ENCODE results near the gene VSIG8.

VSIG8 gene

GRCh38 chr1:159827549-159827948 lies 34.9 kb downstream of the VSIG8 start:
- H3K9ac ChIP-seq (ENCODE audit: low read length): no peak overlapping the region
- no peak overlapping the region for H3K4me3 ChIP-seq (ENCODE audit: low read length)
- no peaks in the 10 kb centered on the region for H3K36me3 ChIP-seq (ENCODE audit: control insufficient read depth, insufficient read depth, low read length, severe bottlenecking)
- peaks cover 15% of the 10 kb centered on the region for H3K4me1 ChIP-seq (ENCODE audit: control insufficient read depth, insufficient read depth, low read length)
- H3K27me3 ChIP-seq (replicated peaks; ENCODE audit: control insufficient read depth, insufficient read depth, low read length): peaks cover 8% of the 10 kb centered on the region
- DNase-seq (ENCODE audit: low read depth): no peak
- no peaks in the 10 kb centered on the region for H3K9me3 ChIP-seq (ENCODE audit: control insufficient read depth, low read length)

- DNase-seq (ENCODE audit: low read depth): no peak
- no peaks in the 10 kb centered on the region for H3K9me3 ChIP-seq (ENCODE audit: control insufficient read depth, low read length)
- no peaks in the 10 kb centered on the region for H3K36me3 ChIP-seq (ENCODE audit: control insufficient read depth, insufficient read depth, low read length, severe bottlenecking)
- H3K27me3 ChIP-seq (replicated peaks; ENCODE audit: control insufficient read depth, insufficient read depth, low read length): peaks cover 13% of the 10 kb centered on the region
- peaks cover 15% of the 10 kb centered on the region for H3K4me1 ChIP-seq (ENCODE audit: control insufficient read depth, insufficient read depth, low read length)
- no peak overlapping the region for H3K4me3 ChIP-seq (ENCODE audit: low read length)
- no peak overlapping the region for H3K9ac ChIP-seq (ENCODE audit: low read length)
These were observed 35.4 kb downstream of the VSIG8 start for GRCh38 chr1:159827102-159827490.

GRCh38 chr1:159826441-159827101 lies 35.9 kb downstream of the VSIG8 start, which contains the start of gene SLAMF8:
SLAMF8 (plus strand) TSS chr1:159826873; CDS start chr1:159826899, 26 bp downstream.
- H3K4me3 ChIP-seq (ENCODE audit: low read length): no peak within 1 kb of the TSS
- H3K9ac ChIP-seq (ENCODE audit: low read length): no peak within 1 kb of the TSS
- H3K36me3 ChIP-seq (ENCODE audit: control insufficient read depth, insufficient read depth, low read length, severe bottlenecking): no peaks in the 10 kb centered on the region
- peaks cover 17% of the 10 kb centered on the region for H3K27me3 ChIP-seq (replicated peaks; ENCODE audit: control insufficient read depth, insufficient read depth, low read length)
- no peaks in the 10 kb centered on the region for H3K9me3 ChIP-seq (ENCODE audit: control insufficient read depth, low read length)
- H3K4me1 ChIP-seq (ENCODE audit: control insufficient read depth, insufficient read depth, low read length): peaks cover 15% of the 10 kb centered on the region
- DNase-seq (ENCODE audit: low read depth): no peak

DNA sequence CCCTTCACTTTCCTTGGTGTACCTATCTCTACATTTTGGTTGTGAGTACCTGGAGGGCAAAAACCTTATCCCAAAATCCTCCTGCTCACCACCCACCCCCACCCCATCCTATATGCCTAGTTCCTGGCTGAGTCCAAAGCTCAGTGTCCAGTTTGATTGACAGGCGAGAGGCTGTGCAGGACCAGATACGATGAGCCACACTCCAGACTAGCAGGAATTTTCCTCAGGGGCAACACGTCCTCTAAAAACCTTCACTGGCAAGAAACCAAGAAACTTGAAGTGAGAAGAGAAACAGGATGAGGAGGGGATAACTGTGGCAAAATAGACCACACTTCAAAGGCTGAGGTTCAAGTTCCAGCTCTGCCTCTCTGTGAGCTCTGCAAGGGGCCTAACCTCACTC lies 36.9 kb downstream of the VSIG8 start:
- Histone ChIP-seq H3K9ac (ENCODE audit: low read length) (no peak overlapping the region), H3K36me3 (ENCODE audit: control insufficient read depth, insufficient read depth, low read length, severe bottlenecking) (no peaks in the 10 kb centered on the region), H3K4me3 (ENCODE audit: low read length) (no peak overlapping the region), H3K27me3 (replicated peaks; ENCODE audit: control insufficient read depth, insufficient read depth, low read length) (peaks cover 24% of the 10 kb centered on the region), H3K4me1 (ENCODE audit: control insufficient read depth, insufficient read depth, low read length) (peaks cover 11% of the 10 kb centered on the region), H3K9me3 (ENCODE audit: control insufficient read depth, low read length) (no peaks in the 10 kb centered on the region)
- DNase-seq (ENCODE audit: low read depth): no peak

- Histone ChIP-seq H3K9ac (ENCODE audit: low read length) (no peak overlapping the region), H3K27me3 (replicated peaks; ENCODE audit: control insufficient read depth, insufficient read depth, low read length) (peaks cover 24% of the 10 kb centered on the region), H3K9me3 (ENCODE audit: control insufficient read depth, low read length) (no peaks in the 10 kb centered on the region), H3K4me1 (ENCODE audit: control insufficient read depth, insufficient read depth, low read length) (no peaks in the 10 kb centered on the region), H3K36me3 (ENCODE audit: control insufficient read depth, insufficient read depth, low read length, severe bottlenecking) (no peaks in the 10 kb centered on the region), H3K4me3 (ENCODE audit: low read length) (no peak overlapping the region)
- no peak for DNase-seq (ENCODE audit: low read depth)
These were observed 39.1 kb downstream of the VSIG8 start for GRCh38 chr1:159823406-159823805.

DNA sequence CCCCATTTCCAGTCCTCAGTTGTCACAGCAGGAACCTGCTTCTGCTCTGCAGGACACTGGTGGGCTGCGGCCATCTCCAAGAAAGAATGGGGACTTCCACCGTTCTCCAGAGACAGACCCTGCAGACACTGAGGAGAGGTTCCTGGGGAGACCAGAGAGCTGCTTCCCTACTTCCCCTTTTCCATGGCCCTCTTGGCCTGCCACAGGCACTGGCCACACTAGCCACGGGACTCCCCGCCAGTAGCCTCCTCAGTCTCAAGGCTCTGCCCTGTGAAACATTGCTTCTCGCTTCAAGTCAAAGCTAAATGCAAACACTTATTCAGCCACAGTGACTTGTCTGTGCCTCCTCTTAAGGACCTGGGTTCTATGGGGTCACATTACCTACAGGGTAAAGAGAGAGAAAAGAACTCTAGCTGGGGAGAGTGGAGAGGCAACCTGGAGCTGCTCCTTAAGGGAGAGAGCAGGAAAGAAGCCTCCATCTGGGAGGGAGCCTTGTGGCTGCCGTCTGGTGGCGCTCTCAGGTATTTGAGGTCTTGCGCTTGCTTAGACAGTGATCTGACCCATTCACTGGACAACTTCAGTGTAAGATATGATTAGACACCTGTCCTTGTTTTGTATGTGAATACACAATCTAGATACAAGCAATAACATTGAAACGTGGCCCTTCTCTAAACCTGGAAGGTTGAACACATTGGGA lies 41.1 kb downstream of the VSIG8 start:
- Histone ChIP-seq H3K9me3 (ENCODE audit: control insufficient read depth, low read length) (no peaks in the 10 kb centered on the region), H3K9ac (ENCODE audit: low read length) (no peak overlapping the region), H3K27me3 (replicated peaks; ENCODE audit: control insufficient read depth, insufficient read depth, low read length) (peaks cover 24% of the 10 kb centered on the region), H3K36me3 (ENCODE audit: control insufficient read depth, insufficient read depth, low read length, severe bottlenecking) (no peaks in the 10 kb centered on the region), H3K4me3 (ENCODE audit: low read length) (no peak overlapping the region), H3K4me1 (ENCODE audit: control insufficient read depth, insufficient read depth, low read length) (no peaks in the 10 kb centered on the region)
- no peak for DNase-seq (ENCODE audit: low read depth)

GRCh38 chr1:159817276-159818041 lies 45.0 kb downstream of the VSIG8 start:
- Histone ChIP-seq H3K4me3 (ENCODE audit: low read length) (no peak overlapping the region), H3K4me1 (ENCODE audit: control insufficient read depth, insufficient read depth, low read length) (no peaks in the 10 kb centered on the region), H3K27me3 (replicated peaks; ENCODE audit: control insufficient read depth, insufficient read depth, low read length) (peaks cover 15% of the 10 kb centered on the region), H3K9me3 (ENCODE audit: control insufficient read depth, low read length) (no peaks in the 10 kb centered on the region), H3K9ac (ENCODE audit: low read length) (no peak overlapping the region), H3K36me3 (ENCODE audit: control insufficient read depth, insufficient read depth, low read length, severe bottlenecking) (no peaks in the 10 kb centered on the region)
- peak; percentile 36 for DNase-seq (ENCODE audit: low read depth)

- no peaks in the 10 kb centered on the region for H3K9me3 ChIP-seq (ENCODE audit: control insufficient read depth, low read length)
- H3K4me3 ChIP-seq (ENCODE audit: low read length): no peak overlapping the region
- peaks cover 9% of the 10 kb centered on the region for H3K27me3 ChIP-seq (replicated peaks; ENCODE audit: control insufficient read depth, insufficient read depth, low read length)
- no peaks in the 10 kb centered on the region for H3K36me3 ChIP-seq (ENCODE audit: control insufficient read depth, insufficient read depth, low read length, severe bottlenecking)
- no peak for DNase-seq (ENCODE audit: low read depth)
- no peaks in the 10 kb centered on the region for H3K4me1 ChIP-seq (ENCODE audit: control insufficient read depth, insufficient read depth, low read length)
- H3K9ac ChIP-seq (ENCODE audit: low read length): no peak overlapping the region
These were observed 46.5 kb downstream of the VSIG8 start for GRCh38 chr1:159815926-159816325.

DNA sequence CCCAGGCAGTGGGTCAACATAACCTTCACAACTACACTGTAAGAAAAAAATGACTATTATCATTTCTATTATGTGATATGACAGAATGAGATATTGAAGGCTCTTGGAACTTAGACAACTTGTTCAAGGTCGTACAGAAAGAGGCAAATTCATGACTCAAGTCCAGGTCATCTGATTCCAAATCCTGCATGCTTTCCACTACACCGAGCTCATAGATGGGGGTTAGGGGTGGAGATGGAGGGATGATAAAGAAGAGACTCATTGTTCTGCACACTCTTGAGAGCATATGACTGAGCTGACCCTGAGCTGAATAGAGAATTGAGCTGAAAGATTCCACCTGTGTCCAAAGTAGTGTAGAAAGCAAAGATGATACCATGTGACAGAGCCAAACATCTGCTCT lies 57.5 kb downstream of the VSIG8 start:
- Histone ChIP-seq H3K9me3 (ENCODE audit: control insufficient read depth, low read length) (no peaks in the 10 kb centered on the region), H3K27me3 (replicated peaks; ENCODE audit: control insufficient read depth, insufficient read depth, low read length) (peaks cover 7% of the 10 kb centered on the region), H3K4me3 (ENCODE audit: low read length) (no peak overlapping the region), H3K36me3 (ENCODE audit: control insufficient read depth, insufficient read depth, low read length, severe bottlenecking) (no peaks in the 10 kb centered on the region), H3K9ac (ENCODE audit: low read length) (no peak overlapping the region), H3K4me1 (ENCODE audit: control insufficient read depth, insufficient read depth, low read length) (peaks cover 9% of the 10 kb centered on the region)
- no peak for DNase-seq (ENCODE audit: low read depth)
